ENCODE measurements around the gene ALKBH1.

GRCh38 chr14:77642407-77642806 lies 65.4 kb downstream of the ALKBH1 start:
- TF ChIP-seq CTCF (IDR thresholded peaks at IDR 0.05; ENCODE audit: extremely low read depth in 1 of 2, insufficient read depth in 1 of 2, low read depth in 1 of 2, low read length in 2 of 2): no peak
- no peak for TF ChIP-seq MYC (IDR thresholded peaks at IDR 0.05; ENCODE audit: low read depth, low read length)
- TF ChIP-seq POLR2A (IDR thresholded peaks at IDR 0.05; ENCODE audit: low read depth, low read length): no peak
- no peak for TF ChIP-seq POLR2AphosphoS5 (IDR thresholded peaks at IDR 0.05; ENCODE audit: insufficient read depth, low read depth, low read length)
- TF ChIP-seq MAX (IDR thresholded peaks at IDR 0.05; ENCODE audit: insufficient read depth, insufficient read length): no peak
- no peak for TF ChIP-seq EZH2 (IDR thresholded peaks at IDR 0.05; ENCODE audit: borderline replicate concordance, low read depth, low read length, severe bottlenecking)
- no peak for TF ChIP-seq FOS (IDR thresholded peaks at IDR 0.05; ENCODE audit: borderline replicate concordance, insufficient read depth, low read length)

Data from endothelial cell of umbilical vein (primary cell).